ENCODE data around the gene HASPIN. TPM values are rescaled to one million over a fixed set of nuclear protein-coding genes. Genes with fewer than 3 reads are reported as not detected.

Gene HASPIN
- 9.4 and 10.9 TPM in 2 replicates for total RNA-seq

GRCh38 chr17:3723556-3724377, at the start of gene HASPIN:
TSS of gene HASPIN (plus strand) at chr17:3723903. CDS start at chr17:3723936, 33 bp downstream.

GRCh38 chr17:3695723-3696411, 27.8 kb upstream of the HASPIN start, which contains the start of gene P2RX5:
TSS of gene P2RX5 (minus strand) at chr17:3696155. CDS start at chr17:3696005, 150 bp downstream.

Other genes starting within 250 kb of the HASPIN start
- gene ASPA, start 247.9 kb upstream of the HASPIN start, total RNA-seq = 0.13 TPM in 1 of 2 replicates, not detected in the other
- not detected in 2 replicates for gene TRPV3, start 166.1 kb upstream of the HASPIN start, total RNA-seq
- gene TRPV1, start 114.5 kb upstream of the HASPIN start, total RNA-seq = 0.27 and 0.59 TPM in 2 replicates
- 20.5 and 24.3 TPM in 2 replicates for gene SHPK, start 87.7 kb upstream of the HASPIN start, total RNA-seq
- gene CTNS, start 87.1 kb upstream of the HASPIN start, total RNA-seq = 36.9 and 54.7 TPM in 2 replicates
- 452 and 507 TPM in 2 replicates for gene TAX1BP3, start 55.3 kb upstream of the HASPIN start, total RNA-seq
- gene EMC6, start 55.1 kb upstream of the HASPIN start, total RNA-seq = 16.7 and 30.0 TPM in 2 replicates
- 3.9 and 6.0 TPM in 2 replicates for gene P2RX5, start 27.7 kb upstream of the HASPIN start, total RNA-seq
- 34.0 and 35.7 TPM in 2 replicates for gene ITGAE, start 77.3 kb downstream of the HASPIN start, total RNA-seq
- 14.2 and 14.5 TPM in 2 replicates for gene NCBP3, start 122.3 kb downstream of the HASPIN start, total RNA-seq
- gene CAMKK1, start 169.2 kb downstream of the HASPIN start, total RNA-seq = 3.2 and 3.3 TPM in 2 replicates
- gene P2RX1, start 192.6 kb downstream of the HASPIN start, total RNA-seq = not detected in 2 replicates
- 0.49 and 0.53 TPM in 2 replicates for gene ATP2A3, start 240.5 kb downstream of the HASPIN start, total RNA-seq